K562 (cell line): ENCODE data around the gene HCRT. TPM values are rescaled to one million over a fixed set of nuclear protein-coding genes. Genes with fewer than 3 reads are reported as not detected.
A peak's percentile ranks its signal among the peaks of the same experiment; 100 is the strongest.

ENCODE experiments used
- ATAC-seq: fragments of 200-7000 bp; cut with Tn5 transposase; 3 replicates; pipeline ENCODE4 v1.9.1; 2020; ENCODE audit warnings: moderate library complexity
- BruUV-seq: library from RNA; stranded (reverse); fragments of 400-500 nt; replicated peaks from 2 replicates; lab custom pipeline; 2021; lab: Mats Ljungman, UMichigan
- CTCF ChIA-PET: fragments of 300-600 bp; formaldehyde crosslinking; extraction: SDS; loops from one replicate; lab custom pipeline; 2021; ENCODE audit warnings: low intra/inter-chr PET ratio; lab: Yijun Ruan, JAX
- POLR2A ChIA-PET: fragments of 300-600, 350-650 bp; sonication (Branson Sonifier 250); formaldehyde crosslinking; extraction: SDS; loops from one replicate; lab custom pipeline; 2021; ENCODE audit warnings: antibody characterized with exemption, inconsistent platforms; lab: Yijun Ruan, JAX
- DNase-seq, 4 experiments: peaks; one replicate each; pipeline versions ENCODE4 v3.0.0 to v3.0.0-alpha.2; 2011 to 2018; ENCODE audit warnings: low spot score in 3 of 4, mixed read lengths in 3 of 4; ENCODE audit errors: extremely low read depth in 1 of 4
- FAIRE-seq: peaks from 2 replicates; lab custom pipeline; 2011; peaks lifted over from hg19 to GRCh38; lab: Jason Lieb, UNC
- H2AFZ ChIP-seq: 2 replicates; pipeline ENCODE4 v1.6.0; 2011; ENCODE audit warnings: low read depth, low read length, control low read depth, inconsistent platforms
- H3K27ac ChIP-seq: fragments of 200-600 bp; 3 replicates; pipeline ENCODE4 v1.8.0; 2011; ENCODE audit warnings: low read depth, mild to moderate bottlenecking, control low read depth, inconsistent platforms, low read length, moderate library complexity, mixed read lengths; ENCODE audit errors: extremely low read depth
- H3K27me3 ChIP-seq, 2 experiments: fragments of 300-600 bp in 1 of 2; 2 replicates in 1 of 2; 3 replicates in 1 of 2; pipeline versions ENCODE4 v1.6.0 to v1.8.0; 2011; ENCODE audit warnings: inconsistent platforms in 2 of 2, low read length in 2 of 2, mild to moderate bottlenecking in 1 of 2, mixed read lengths in 1 of 2, moderate library complexity in 1 of 2; ENCODE audit not compliant: control insufficient read depth in 2 of 2, insufficient read depth in 2 of 2
- H3K36me3 ChIP-seq: fragments of 300-600 bp; 3 replicates; pipeline ENCODE4 v1.8.0; 2011; ENCODE audit warnings: mild to moderate bottlenecking, low read length, inconsistent platforms; ENCODE audit not compliant: control insufficient read depth, insufficient read depth
- H3K4me1 ChIP-seq, 2 experiments: fragments of 200-600 bp in 1 of 2; replicated peaks in 1 of 2; 2 replicates in 1 of 2; 3 replicates in 1 of 2; pipeline versions ENCODE4 v1.5.1 to v1.8.0; 2011; ENCODE audit warnings: inconsistent platforms in 2 of 2, low read length in 2 of 2, mild to moderate bottlenecking in 1 of 2, mixed read lengths in 1 of 2, moderate library complexity in 1 of 2; ENCODE audit not compliant: control insufficient read depth in 2 of 2, insufficient read depth in 2 of 2
- H3K4me2 ChIP-seq: 2 replicates; pipeline ENCODE4 v1.6.1; 2011; ENCODE audit warnings: low read length, control low read depth, inconsistent platforms, mixed read lengths; ENCODE audit not compliant: insufficient read depth
- H3K4me3 ChIP-seq: fragments of 200-600 bp; sonication (generic), shearing (Covaris generic); 2 replicates; pipeline ENCODE4 v1.5.1; 2016; ENCODE audit warnings: control low read depth, inconsistent platforms
- H3K79me2 ChIP-seq: fragments of 200-600 bp; 3 replicates; pipeline ENCODE4 v1.8.0; 2011; ENCODE audit warnings: low read length, inconsistent platforms; ENCODE audit not compliant: control insufficient read depth, insufficient read depth
- H3K9ac ChIP-seq, 2 experiments: 2 replicates each; pipeline versions ENCODE4 v1.6.0 to v1.6.1; 2011; ENCODE audit warnings: low read depth in 2 of 2, low read length in 2 of 2, control low read depth in 1 of 2, inconsistent platforms in 1 of 2, mild to moderate bottlenecking in 1 of 2, mixed read lengths in 1 of 2; ENCODE audit not compliant: insufficient read depth in 1 of 2
- H3K9me1 ChIP-seq: one replicate; pipeline ENCODE4 v1.6.0; 2011; ENCODE audit warnings: inconsistent platforms, mild to moderate bottlenecking, low read length, moderate library complexity; ENCODE audit not compliant: control insufficient read depth, insufficient read depth
- H3K9me3 ChIP-seq: replicated peaks from 2 replicates; pipeline ENCODE4 v1.5.1; 2011; ENCODE audit warnings: low read depth, low read length, inconsistent platforms; ENCODE audit not compliant: control insufficient read depth, insufficient read depth
- H4K20me1 ChIP-seq: replicated peaks from 2 replicates; pipeline ENCODE4 v1.6.1; 2011; ENCODE audit warnings: low read length, inconsistent platforms, mixed read lengths; ENCODE audit not compliant: control insufficient read depth, insufficient read depth
- E2F1 ChIP-seq: sonication (generic); formaldehyde crosslinking; IDR thresholded peaks from 2 replicates; pipeline ENCODE4 v1.8.1; 2023; ENCODE audit warnings: mild to moderate bottlenecking, missing genetic modification reagents, moderate library complexity
- FOXM1 ChIP-seq, 2 experiments: fragments of 450-650 bp in 1 of 2; sonication (generic) in 1 of 2; formaldehyde crosslinking in 1 of 2; IDR thresholded peaks; 2 replicates each; pipeline versions ENCODE4 v1.6.1 to v1.9.0; 2017 to 2022; ENCODE audit warnings: low read depth in 2 of 2, mild to moderate bottlenecking in 2 of 2, missing genetic modification reagents in 1 of 2, moderate library complexity in 1 of 2
- MAFG ChIP-seq: fragments of 450-650 bp; conservative IDR thresholded peaks from 2 replicates; pipeline ENCODE4 v1.6.1; 2016; ENCODE audit warnings: missing genetic modification characterization, missing compliant biosample characterization
- NFE2 ChIP-seq: IDR thresholded peaks from 2 replicates; pipeline ENCODE4 v1.6.1; 2014; ENCODE audit warnings: antibody characterized with exemption, low read depth
- SETDB1 ChIP-seq: IDR thresholded peaks from one replicate; pipeline ENCODE4 v1.6.1; 2012; ENCODE audit warnings: low read length, control low read depth, inconsistent platforms
- WGBS: fragments of 100-300 bp; shearing (Covaris generic); methylation state at CpG from one replicate; pipeline ENCODE4 v1.1.6; 2016; ENCODE audit warnings: low coverage, mixed read lengths; ENCODE audit not compliant: insufficient coverage; ENCODE audit errors: missing lambda C conversion rate; 5-methylcytosine and 5-hydroxymethylcytosine counted together
- in situ Hi-C: fragments of 300-500 bp; cut with MboI; formaldehyde crosslinking; loops from 4 replicates; pipeline ENCODE4 v1.15.0; 2018; ENCODE audit warnings: inconsistent platforms, mixed read lengths
- intact Hi-C: fragments of 100-400 bp; cut with micrococcal nuclease; formaldehyde crosslinking; loops from 2 replicates; pipeline ENCODE4 v1.14.2; 2022
- polyA plus RNA-seq, 8 experiments: library from polyadenylated mRNA; depleted of rRNA in 4 of 8; stranded (reverse) in 5 of 8; unstranded in 3 of 8; fragments of >200 nt; fragmentation: Nextera tagmentation in 2 of 8; fragmentation: Illumina TruSeq in 1 of 8; extraction: Ambion mirVana in 2 of 8; extraction: Trizol in 1 of 8; gene quantifications; 2 replicates each; pipeline versions ENCODE4 v1.2.1 to v1.2.3, GENCODE V29; 2011 to 2014; ENCODE audit warnings: inconsistent platforms in 1 of 8, missing spikeins in 1 of 8
- total RNA-seq, 7 experiments: library from RNA; depleted of rRNA in 6 of 7; stranded (reverse); fragments of >200 nt in 6 of 7; fragmentation: Illumina TruSeq in 2 of 7; extraction: Trizol in 2 of 7; gene quantifications; 2 replicates each; pipeline versions ENCODE4 v1.2.1 to v1.2.3, GENCODE V29; 2011 to 2021; ENCODE audit warnings: low replicate concordance in 1 of 7
- TF ChIP-seq, protein P1 (sequence below), 2 experiments: IDR thresholded peaks; 2 replicates each; pipeline ENCODE4 v1.6.1; 2012; ENCODE audit warnings: improper control_type of control experiment in 2 of 2, low read depth in 2 of 2, low read length in 2 of 2, borderline replicate concordance in 1 of 2
- TF ChIP-seq, protein P2 (sequence below): sonication (generic); formaldehyde crosslinking; IDR thresholded peaks from 2 replicates; pipeline ENCODE4 v1.8.1; 2023; ENCODE audit warnings: mild to moderate bottlenecking, missing genetic modification reagents

The HCRT gene
- total and polyA plus RNA-seq, 9 of the 15 experiments (the other 6 are each of a cell fraction or from before 2014, with no cell fraction given), result not detected

DNA sequence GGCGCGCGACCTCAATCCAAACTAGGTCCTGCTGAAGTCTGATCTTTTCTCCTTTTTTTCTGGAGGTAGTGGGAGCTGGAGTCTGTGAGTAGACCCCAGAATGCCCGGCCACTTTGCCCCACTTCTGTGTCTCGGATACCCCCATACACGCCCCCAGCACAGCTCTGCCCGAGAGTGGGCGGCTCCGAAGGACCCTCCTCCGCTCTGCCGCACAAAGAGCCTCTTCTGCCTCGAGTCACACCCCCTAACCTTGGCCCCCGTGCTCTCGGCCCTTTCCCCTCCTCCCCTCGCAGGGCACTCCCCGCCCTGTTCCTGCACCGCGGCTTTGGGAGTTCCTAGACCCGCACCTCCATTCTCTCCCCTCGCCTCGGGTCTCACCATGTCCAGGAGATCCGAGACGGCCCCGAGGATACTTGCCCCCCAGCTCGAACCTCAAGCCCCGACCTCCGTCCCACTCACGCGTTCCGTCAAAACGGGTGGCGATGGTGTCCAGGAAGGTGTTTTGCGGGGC lies 4.8 kb downstream of the HCRT start:
- Histone ChIP-seq H3K9me1 (peaks cover 7% of the 10 kb centered on the region), H3K36me3 (no peaks in the 10 kb centered on the region), H2AFZ (peak overlapping the region; percentile 90), H3K27me3 (no peaks in the 10 kb centered on the region), H3K4me3 (peak overlapping the region; percentile 60), H3K9ac (peak overlapping the region in 1 of 2 experiments; percentile 89; a peak in 2 of 4 replicates), H4K20me1 (0 out of 2 replicates have a peak, but pooled peaks cover 4% of the 10 kb centered on the region), H3K4me1 (peaks cover 31 to 47% of the 10 kb centered on the region in 2 experiments), H3K27ac (no peak overlapping the region), H3K4me2 (peak overlapping the region; percentile 78), H3K79me2 (peaks cover 11% of the 10 kb centered on the region; the same call in 2 of the 3 replicates), H3K9me3 (no peaks in the 10 kb centered on the region)
- in situ Hi-C loops, result no loop called here
- POLR2A ChIA-PET, result interaction anchor here (0.6 to 1.5 kb wide), 7 partner anchors 13 to 197 kb away, joined by 3 to 4 read pairs (median 4); no protein-coding TSS in a partner anchor
- BruUV-seq, result no TSS peak
- DNase-seq, result peak in 1 of 4 experiments; percentile 31
- WGBS, result 1% methylated on average over 32 of the region's 33 CpGs
- no peak for FAIRE-seq
- intact Hi-C loops, result loop anchor here (2.0 to 10.0 kb wide), 3 partner anchors 62 to 224 kb away; no protein-coding TSS in a partner anchor
- ATAC-seq, result 0 out of 3 replicates have a peak, but pooled peaks have one; percentile 14
- CTCF ChIA-PET, result interaction anchor here (1.3 to 1.4 kb wide), 2 partner anchors 62 to 114 kb away, joined by 3 to 12 read pairs; no protein-coding TSS in a partner anchor
- TF ChIP-seq FOXM1 (IDR thresholded peaks at IDR 0.05; ENCODE audit: low read depth) (no peak), FOXM1 (CRISPR knock-in tag; IDR thresholded peaks at IDR 0.05; ENCODE audit: low read depth) (peak; percentile 20; the same call in 1 of the 2 replicates), MAFG (tag) (no peak), NFE2 (no peak), SETDB1 (no peak), E2F1 (CRISPR knock-in tag) (no peak)
- TF ChIP-seq, protein P1, sequence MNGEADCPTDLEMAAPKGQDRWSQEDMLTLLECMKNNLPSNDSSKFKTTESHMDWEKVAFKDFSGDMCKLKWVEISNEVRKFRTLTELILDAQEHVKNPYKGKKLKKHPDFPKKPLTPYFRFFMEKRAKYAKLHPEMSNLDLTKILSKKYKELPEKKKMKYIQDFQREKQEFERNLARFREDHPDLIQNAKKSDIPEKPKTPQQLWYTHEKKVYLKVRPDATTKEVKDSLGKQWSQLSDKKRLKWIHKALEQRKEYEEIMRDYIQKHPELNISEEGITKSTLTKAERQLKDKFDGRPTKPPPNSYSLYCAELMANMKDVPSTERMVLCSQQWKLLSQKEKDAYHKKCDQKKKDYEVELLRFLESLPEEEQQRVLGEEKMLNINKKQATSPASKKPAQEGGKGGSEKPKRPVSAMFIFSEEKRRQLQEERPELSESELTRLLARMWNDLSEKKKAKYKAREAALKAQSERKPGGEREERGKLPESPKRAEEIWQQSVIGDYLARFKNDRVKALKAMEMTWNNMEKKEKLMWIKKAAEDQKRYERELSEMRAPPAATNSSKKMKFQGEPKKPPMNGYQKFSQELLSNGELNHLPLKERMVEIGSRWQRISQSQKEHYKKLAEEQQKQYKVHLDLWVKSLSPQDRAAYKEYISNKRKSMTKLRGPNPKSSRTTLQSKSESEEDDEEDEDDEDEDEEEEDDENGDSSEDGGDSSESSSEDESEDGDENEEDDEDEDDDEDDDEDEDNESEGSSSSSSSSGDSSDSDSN (IDR thresholded peaks at IDR 0.05; ENCODE audit: borderline replicate concordance in 1 of 2, low read depth in 2 of 2, low read length in 2 of 2), result peak in 1 of 2 experiments; percentile 31; a peak in 1 of 4 replicates
- TF ChIP-seq, protein P2, sequence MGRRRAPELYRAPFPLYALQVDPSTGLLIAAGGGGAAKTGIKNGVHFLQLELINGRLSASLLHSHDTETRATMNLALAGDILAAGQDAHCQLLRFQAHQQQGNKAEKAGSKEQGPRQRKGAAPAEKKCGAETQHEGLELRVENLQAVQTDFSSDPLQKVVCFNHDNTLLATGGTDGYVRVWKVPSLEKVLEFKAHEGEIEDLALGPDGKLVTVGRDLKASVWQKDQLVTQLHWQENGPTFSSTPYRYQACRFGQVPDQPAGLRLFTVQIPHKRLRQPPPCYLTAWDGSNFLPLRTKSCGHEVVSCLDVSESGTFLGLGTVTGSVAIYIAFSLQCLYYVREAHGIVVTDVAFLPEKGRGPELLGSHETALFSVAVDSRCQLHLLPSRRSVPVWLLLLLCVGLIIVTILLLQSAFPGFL, result no peak
